ENCODE results near the gene ECE1.
A peak's percentile ranks its signal among the peaks of the same experiment; 100 is the strongest.

ECE1 gene

GRCh38 chr1:21289700-21290545 lies at the start of gene ECE1:
Gene ECE1, minus strand, starts transcription at chr1:21290463. Its CDS starts 49 bp downstream, at chr1:21290414.
- peak; percentile 21 to 43 for DNase-seq (ENCODE audit: low read depth in 1 of 2, low spot score in 1 of 2)

DNA sequence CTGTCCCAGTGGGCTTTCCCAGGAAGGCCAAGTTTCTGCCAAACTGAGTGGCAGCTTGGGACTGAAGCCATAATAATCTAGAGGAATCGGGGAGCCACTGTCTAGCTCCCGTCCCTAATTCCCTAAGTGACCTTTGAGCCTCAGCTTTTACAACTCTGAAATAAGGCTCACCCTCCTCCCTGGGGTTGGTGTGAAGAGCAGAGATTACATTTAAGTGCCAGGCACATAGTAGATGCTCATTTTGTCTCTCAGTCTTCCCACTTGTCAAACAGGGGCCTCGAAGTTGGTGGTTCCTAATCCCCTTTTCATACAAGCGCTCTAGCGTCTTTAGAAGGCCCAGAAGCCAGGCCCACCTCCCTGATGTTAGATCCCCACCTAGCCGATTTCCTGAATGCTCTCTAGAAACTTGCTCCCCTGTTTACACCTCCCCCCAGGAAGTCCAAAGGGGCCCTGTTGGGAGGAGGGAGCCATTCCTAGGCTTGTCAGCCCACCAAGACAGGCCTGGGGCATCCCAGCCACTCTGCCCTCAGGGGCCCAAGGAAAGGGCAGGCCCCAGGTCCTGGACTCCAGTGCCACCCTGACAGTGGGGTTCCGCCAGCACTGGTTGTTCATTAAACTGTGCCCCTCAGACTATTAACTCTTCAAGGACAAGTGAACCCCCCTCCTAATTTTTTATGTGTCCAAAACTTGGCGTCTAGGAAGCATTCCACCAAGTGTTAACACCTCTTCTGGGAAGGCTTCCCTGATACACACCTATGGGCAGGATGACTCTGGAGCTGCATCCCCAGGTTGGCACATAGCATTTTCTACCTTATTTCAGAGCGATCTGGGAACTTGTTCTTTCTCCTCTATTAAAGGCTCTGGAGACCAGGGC lies 49.3 kb upstream of the ECE1 start:
- no peak for DNase-seq (ENCODE audit: low read depth in 1 of 2, low spot score in 1 of 2)

DNA sequence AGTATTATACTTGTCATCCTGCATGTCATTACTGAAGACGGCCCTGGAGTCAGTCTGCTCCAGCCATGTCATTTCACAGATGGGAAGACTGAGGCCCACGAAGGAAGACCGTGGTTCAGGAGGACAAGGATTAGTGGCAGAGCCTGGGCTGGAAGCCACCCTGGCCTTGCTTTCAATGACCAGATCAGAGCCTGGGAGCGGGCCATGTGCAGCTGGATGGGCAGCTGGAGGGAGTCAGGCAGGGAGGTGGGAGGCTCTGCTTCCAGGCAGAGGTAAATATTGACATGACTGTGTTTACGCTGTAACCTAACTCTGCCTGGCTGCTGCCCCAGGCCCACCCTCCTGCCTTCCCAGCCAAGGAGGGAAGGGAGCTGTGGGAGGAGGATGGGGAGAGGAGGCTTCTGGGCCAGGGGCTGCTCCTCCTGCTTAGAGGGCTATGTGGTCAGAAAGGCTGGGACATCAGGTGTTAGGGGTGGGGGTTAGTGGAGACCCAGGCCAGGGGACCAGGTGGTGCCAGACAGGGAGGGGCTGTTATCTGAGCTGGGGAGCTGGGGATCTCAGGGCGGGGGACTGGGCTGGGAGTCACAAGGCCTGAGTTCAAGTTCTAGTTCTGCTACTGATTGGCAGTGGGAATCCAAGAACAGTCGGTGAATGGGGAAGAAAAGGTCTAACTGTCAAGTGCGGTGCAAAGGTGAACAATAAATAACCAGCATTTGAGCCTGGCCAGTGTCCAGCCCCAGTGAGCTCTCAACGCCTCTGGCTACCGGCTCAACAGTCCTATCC lies 48.5 kb upstream of the ECE1 start:
- no peak for DNase-seq (ENCODE audit: low read depth in 1 of 2, low spot score in 1 of 2)

DNA sequence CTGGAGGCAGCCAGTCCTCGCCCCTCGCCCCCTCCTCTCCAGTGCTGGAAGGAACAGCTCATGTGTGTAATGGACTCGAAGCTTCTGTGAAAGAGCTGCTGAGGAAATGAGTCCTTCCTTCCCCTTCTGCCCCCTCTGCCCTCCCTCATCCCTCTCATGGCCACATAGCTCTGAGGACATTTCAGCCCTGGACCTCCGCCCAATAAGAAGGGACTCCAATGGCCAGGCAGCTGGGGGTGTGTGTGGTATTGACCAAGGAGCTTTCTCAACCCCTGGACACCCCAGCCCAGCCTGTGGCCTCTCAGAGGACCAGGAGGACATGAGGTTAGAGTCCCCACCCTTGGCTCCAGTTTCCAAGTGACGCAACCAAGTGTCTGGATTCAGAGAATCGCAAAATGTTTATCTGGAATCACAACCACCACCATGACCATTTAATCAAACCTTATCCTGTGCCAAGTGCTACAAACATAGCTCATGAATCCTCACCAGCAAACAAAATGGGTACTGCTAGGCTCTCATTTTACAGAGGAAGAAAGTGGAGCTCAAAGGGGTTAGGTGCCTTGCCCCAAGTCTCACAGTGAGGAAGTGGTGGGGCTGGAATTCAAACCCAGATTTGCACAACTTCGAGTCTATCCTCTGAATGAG lies 47.8 kb upstream of the ECE1 start:
- no peak for DNase-seq (ENCODE audit: low read depth in 1 of 2, low spot score in 1 of 2)

DNA sequence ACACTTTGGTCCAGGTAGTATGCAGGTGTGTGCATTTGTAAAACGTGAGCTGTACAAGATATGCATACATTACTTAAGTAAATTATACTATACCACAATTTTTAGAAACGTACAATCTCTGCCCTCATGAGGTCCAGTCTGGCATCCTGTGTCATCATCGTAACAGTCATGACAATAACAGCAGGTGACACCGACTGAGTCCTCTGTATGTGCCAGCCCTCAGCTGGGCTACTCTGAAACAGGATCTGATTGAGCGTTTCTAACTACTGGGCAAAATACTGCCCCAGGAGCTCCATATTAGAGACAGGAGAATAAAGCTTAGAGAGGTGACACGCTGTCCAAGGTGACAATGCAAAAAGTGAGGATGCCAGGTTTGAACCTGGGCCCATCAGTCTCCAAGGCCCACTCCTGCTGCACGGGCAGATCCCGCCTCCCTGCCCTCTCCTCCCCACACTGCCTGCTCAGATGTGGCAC lies 47.2 kb upstream of the ECE1 start:
- DNase-seq (ENCODE audit: low read depth in 1 of 2, low spot score in 1 of 2) = no peak

- no peak for DNase-seq (ENCODE audit: low read depth in 1 of 2, low spot score in 1 of 2)
Measured at GRCh38 chr1:21337010-21337437, 46.8 kb upstream of the ECE1 start.

- no peak for DNase-seq (ENCODE audit: low read depth in 1 of 2, low spot score in 1 of 2)
Measured at GRCh38 chr1:21335750-21336224, 45.5 kb upstream of the ECE1 start.

DNA sequence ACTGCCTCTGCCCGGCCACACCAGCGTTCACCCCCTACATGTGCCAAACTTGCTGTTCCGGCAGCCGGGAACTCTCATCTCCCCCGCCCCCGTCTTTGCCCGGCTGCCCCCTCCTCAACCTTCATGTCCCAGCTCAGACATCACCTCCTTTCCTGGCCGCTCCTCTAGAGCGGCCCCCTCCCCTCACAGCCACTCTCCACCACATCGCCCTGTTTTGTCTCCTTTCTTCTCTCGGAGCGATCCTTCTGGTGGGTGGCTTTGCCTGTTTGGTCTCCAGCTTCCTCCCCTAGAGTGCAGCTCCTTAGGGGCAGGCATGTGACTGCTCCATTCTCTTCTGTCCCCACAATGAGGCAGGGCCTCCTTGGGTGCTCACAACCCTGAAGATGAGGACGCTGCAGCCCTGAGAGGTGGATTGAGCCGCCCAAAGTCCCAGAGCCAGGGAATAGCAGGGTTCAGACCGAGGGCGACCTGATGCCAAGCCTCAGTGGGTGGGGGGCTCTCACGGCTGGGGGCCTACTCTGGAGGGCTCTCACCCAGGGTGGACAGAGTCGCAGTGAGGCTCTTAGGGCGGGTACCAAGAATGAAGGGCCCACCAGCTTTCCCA lies 44.9 kb upstream of the ECE1 start:
- no peak for DNase-seq (ENCODE audit: low read depth in 1 of 2, low spot score in 1 of 2)

DNA sequence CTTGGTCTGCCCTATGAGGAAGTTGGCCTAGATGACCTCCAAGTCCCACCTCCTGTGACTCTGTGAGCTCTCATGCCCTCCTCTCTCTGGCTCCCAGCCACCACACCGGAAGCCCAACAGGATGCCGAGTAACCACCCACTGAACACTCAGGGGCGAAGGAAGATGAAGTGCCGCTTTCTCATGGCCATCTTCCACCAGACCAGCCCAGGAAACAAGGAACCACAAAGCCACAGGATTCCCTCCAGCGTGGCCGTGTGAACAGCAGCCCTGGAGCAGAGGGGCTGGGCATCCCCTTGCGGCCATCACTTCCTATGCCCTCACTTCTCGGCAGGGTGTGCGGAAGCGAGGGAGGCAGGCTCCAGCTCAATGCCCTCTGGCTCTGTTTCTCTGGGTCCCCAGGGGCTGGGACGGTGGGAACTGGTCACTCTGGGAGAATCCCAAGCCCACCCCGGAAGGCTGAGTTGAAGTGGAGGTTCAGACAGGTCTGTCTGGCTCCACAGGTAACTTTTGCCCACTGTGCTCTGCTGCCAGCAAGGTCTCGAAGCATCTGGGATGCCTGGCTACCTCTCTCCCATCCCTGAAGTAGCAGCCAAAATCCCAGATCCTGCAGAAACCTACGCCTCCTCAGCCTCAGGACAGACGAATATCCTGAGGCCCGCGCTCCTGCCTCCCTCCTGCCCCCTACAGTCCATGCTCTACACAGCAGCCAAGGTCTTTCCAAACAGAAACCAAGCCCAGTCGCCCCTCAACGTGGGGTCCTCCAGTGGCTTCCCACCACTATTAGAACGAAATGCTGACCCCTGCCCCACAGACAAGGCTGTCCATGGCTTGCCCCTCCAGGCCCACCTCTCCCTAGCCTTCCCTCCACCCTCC lies 44.2 kb upstream of the ECE1 start:
- peak; percentile 58 to 62 for DNase-seq (ENCODE audit: low read depth in 1 of 2, low spot score in 1 of 2)

- no peak for DNase-seq (ENCODE audit: low read depth in 1 of 2, low spot score in 1 of 2)
Measured at GRCh38 chr1:21333824-21334213, 43.6 kb upstream of the ECE1 start.

DNA sequence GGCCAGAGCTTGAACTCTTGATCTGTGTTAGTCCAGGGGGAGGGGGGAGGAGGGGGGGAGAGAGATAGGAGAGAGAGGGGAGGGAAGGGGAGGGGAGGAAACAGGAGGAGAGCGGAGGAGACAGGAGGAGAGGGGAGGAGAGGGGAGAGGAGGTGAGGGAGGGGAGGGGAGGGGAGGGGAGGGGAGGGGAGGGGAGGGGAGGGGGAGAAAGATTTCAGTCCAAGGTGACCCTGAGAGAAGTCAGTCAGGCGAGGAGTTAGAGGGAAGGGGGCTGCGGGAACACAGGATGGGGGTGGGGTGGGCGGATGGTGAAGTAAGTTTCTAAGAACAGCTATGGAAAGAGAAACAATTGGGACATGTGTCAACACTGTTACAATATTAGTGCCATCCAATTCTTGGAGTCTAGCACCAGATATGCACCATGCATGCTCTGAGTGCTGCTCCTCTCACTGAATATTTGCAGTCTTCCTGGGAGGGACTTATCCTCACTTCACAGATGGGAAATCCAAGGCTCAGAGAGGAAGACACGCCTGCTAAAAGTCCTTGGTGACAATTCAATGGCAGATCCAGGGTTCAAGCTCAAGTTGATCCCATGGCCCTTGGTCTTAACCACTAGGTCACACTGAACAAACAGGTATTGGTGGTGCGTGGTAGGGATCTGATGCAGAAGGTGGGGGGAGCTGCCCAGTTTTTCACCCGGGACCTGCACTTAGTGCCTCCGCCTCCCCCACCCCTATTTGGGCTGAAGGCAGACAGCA lies 42.5 kb upstream of the ECE1 start:
- no peak for DNase-seq (ENCODE audit: low read depth in 1 of 2, low spot score in 1 of 2)

GRCh38 chr1:21331752-21332478 lies 41.7 kb upstream of the ECE1 start:
- no peak for DNase-seq (ENCODE audit: low read depth in 1 of 2, low spot score in 1 of 2)

DNA sequence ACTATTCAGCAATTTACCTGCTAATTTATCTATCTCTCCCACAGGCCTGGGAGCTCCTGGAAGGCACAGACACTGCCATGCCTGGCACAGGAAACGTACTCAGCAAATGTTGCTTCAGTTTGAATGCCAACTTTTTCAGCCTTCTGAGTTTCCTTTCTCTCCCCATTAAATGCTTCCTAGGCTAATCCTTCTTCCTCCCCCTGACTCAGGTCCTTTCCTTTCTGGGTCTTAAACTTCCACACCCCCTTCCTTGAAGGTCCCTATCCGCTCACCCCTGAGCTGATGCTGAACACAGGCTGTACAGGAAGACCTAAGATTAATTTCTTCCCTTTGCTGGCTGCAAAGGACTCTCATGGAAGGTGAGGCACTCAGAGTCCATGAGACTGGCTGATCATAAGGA lies 40.3 kb upstream of the ECE1 start:
- no peak for DNase-seq (ENCODE audit: low read depth in 1 of 2, low spot score in 1 of 2)

- no peak for DNase-seq (ENCODE audit: low read depth in 1 of 2, low spot score in 1 of 2)
Measured at GRCh38 chr1:21329209-21329844, 39.1 kb upstream of the ECE1 start.

DNA sequence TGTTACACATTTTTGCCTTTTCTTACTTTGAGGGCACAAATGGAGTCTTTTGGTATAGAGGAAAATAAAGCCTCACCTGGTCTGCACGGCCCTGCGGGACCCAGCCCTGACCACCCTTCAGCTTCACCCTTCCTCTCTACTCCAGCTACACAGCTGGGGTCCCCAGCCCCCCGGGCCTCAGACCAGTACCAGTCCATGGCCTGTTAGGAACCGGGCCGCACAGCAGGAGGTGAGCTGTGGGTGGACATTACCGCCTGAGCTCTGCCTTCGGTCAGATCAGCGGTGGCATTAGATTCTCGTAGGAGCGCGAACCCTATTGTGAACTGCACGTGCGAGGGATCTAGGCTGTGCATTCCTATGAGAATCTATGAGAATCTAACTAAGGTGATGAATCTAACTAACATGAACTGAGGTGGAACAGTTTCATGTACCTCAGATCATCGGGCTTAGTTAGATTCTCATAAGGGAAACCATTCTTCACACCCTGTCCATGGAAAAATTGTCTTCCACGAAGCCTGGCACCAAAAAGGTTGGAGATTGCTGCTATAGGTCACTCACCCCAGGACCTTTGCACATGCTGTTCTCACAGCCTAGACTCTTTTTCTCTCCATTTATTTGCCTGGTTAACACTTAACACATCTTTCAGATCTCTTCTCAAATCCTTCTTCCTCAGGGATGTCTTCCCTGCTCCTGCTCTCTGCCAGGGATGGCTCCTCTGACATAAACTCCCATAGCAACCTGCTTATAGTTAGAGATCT lies 37.5 kb upstream of the ECE1 start:
- DNase-seq (ENCODE audit: low read depth in 1 of 2, low spot score in 1 of 2) = no peak

- DNase-seq (ENCODE audit: low read depth in 1 of 2, low spot score in 1 of 2) = no peak
Measured at GRCh38 chr1:21326861-21327344, 36.6 kb upstream of the ECE1 start.

Data from activated T-helper 1 cell treated with anti-CD3 and anti-CD28 coated beads, Interleukin-2, amount 50 U/mL, for 16 hours (primary cell).